Mammary epithelial cell (primary cell): ENCODE measurements around the gene TCOF1.

Experiments
- CTCF ChIP-seq, 2 donors: IDR thresholded peaks in 1 of 2; conservative IDR thresholded peaks in 1 of 2; 2 replicates each; pipeline ENCODE4 v1.5.1; 2011 to 2012; ENCODE audit warnings: inconsistent platforms in 2 of 2, low read length in 2 of 2, mild to moderate bottlenecking in 2 of 2, control low read depth in 1 of 2, low read depth in 1 of 2; ENCODE audit not compliant: insufficient read depth in 1 of 2; ENCODE audit errors: extremely low read depth in 1 of 2
- EZH2 ChIP-seq: IDR thresholded peaks from 2 replicates; pipeline ENCODE4 v1.6.1; 2012; ENCODE audit warnings: low read length, inconsistent platforms, borderline replicate concordance

GRCh38 chr5:150327139-150327538 lies 30.4 kb upstream of the TCOF1 start:
- TF ChIP-seq CTCF (conservative IDR thresholded peaks at IDR 0.05 in 1 of 2, IDR thresholded peaks at IDR 0.05 in 1 of 2; ENCODE audit: extremely low read depth in 1 of 2, insufficient read depth in 1 of 2, low read depth in 1 of 2, low read length in 2 of 2) (no peak), EZH2 (no peak)
